ENCODE results near the gene CLECL1.

DNA sequence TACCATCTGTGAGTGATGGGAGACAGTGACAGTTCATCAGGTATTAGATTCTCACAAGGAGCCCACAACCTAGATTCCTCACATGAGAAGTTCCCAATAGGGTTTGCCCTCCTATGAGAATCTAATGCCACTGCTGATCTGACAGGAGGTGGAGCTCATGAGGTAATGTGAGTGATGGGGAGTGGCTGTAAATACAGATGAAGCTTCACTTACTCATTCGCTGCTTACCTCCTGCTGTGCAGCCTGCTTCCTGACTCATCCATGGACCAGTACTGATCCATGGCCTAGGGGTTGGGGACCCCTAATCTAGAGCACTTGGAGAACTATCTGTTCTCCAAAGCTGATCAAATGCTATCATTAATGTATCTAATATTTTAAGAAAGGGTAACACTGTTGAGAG, 45.7 kb downstream of the CLECL1 start:
- TF ChIP-seq, protein P1, sequence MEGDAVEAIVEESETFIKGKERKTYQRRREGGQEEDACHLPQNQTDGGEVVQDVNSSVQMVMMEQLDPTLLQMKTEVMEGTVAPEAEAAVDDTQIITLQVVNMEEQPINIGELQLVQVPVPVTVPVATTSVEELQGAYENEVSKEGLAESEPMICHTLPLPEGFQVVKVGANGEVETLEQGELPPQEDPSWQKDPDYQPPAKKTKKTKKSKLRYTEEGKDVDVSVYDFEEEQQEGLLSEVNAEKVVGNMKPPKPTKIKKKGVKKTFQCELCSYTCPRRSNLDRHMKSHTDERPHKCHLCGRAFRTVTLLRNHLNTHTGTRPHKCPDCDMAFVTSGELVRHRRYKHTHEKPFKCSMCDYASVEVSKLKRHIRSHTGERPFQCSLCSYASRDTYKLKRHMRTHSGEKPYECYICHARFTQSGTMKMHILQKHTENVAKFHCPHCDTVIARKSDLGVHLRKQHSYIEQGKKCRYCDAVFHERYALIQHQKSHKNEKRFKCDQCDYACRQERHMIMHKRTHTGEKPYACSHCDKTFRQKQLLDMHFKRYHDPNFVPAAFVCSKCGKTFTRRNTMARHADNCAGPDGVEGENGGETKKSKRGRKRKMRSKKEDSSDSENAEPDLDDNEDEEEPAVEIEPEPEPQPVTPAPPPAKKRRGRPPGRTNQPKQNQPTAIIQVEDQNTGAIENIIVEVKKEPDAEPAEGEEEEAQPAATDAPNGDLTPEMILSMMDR (IDR thresholded peaks at IDR 0.05) = no peak
- TF ChIP-seq POLR2A (IDR thresholded peaks at IDR 0.05) = no peak
